SU-DHL-6 (cell line): ENCODE data around the gene FREY1.

ENCODE experiments used
- H2AFZ ChIP-seq: fragments of 200-600 bp; sonication (generic); 2 replicates; pipeline ENCODE4 v1.6.1; 2014; ENCODE audit warnings: low read depth, mild to moderate bottlenecking, moderate library complexity, mixed read lengths, antibody characterized with exemption, low read length; ENCODE audit not compliant: severe bottlenecking
- H3F3A ChIP-seq: fragments of 200-600 bp; shearing (Covaris generic); 2 replicates; pipeline ENCODE4 v1.6.0; 2016; ENCODE audit warnings: antibody characterized with exemption, mild to moderate bottlenecking; ENCODE audit not compliant: insufficient read depth
- H3K27ac ChIP-seq: fragments of 200-600 bp; sonication (generic); 2 replicates; pipeline ENCODE4 v1.5.1; 2016; ENCODE audit warnings: low read depth, mild to moderate bottlenecking, low read length, moderate library complexity, mixed read lengths
- H3K27me3 ChIP-seq: fragments of 200-600 bp; sonication (generic), shearing (Covaris generic); 2 replicates; pipeline ENCODE4 v1.6.0; 2014; ENCODE audit warnings: mild to moderate bottlenecking, low read length
- H3K36me3 ChIP-seq: fragments of 200-600 bp; sonication (generic); 2 replicates; pipeline ENCODE4 v1.6.1; 2014; ENCODE audit warnings: mild to moderate bottlenecking, low read length, mixed read lengths
- H3K4me2 ChIP-seq: fragments of 300-600, 200-600 bp; shearing (Covaris generic), sonication (generic); 2 replicates; pipeline ENCODE4 v1.6.0; 2014; ENCODE audit warnings: low read length, low read depth, mild to moderate bottlenecking; ENCODE audit not compliant: poor library complexity, severe bottlenecking
- H3K4me3 ChIP-seq: fragments of 200-600 bp; sonication (generic); 2 replicates; pipeline ENCODE4 v1.5.1; 2014; ENCODE audit warnings: antibody characterized with exemption, low read length, mild to moderate bottlenecking, mixed read lengths; ENCODE audit not compliant: insufficient read depth, poor library complexity, severe bottlenecking
- H3K79me2 ChIP-seq: fragments of 200-600 bp; sonication (generic); 2 replicates; pipeline ENCODE4 v1.6.1; 2014; ENCODE audit warnings: mild to moderate bottlenecking, low read length, moderate library complexity; ENCODE audit not compliant: insufficient read depth
- H3K9ac ChIP-seq: fragments of 200-600 bp; sonication (generic); 2 replicates; pipeline ENCODE4 v1.7.0; 2014; ENCODE audit warnings: mild to moderate bottlenecking, low read length
- H3K9me2 ChIP-seq: fragments of 200-600 bp; sonication (generic); replicated peaks from 2 replicates; pipeline ENCODE4 v1.6.1; 2014; ENCODE audit warnings: low read length; ENCODE audit not compliant: insufficient read depth
- H3K9me3 ChIP-seq: fragments of 200-600 bp; sonication (generic); 2 replicates; pipeline ENCODE4 v1.6.1; 2014; ENCODE audit warnings: low read length, mixed read lengths; ENCODE audit not compliant: insufficient read depth
- H4K20me1 ChIP-seq: fragments of 200-600 bp; sonication (generic); 2 replicates; pipeline ENCODE4 v1.6.1; 2014; ENCODE audit warnings: low read depth, mild to moderate bottlenecking, antibody characterized with exemption, low read length, moderate library complexity, mixed read lengths
- CTCF ChIP-seq: fragments of 200-600 bp; sonication (generic); IDR thresholded peaks from one replicate; pipeline ENCODE4 v1.5.1; 2017; ENCODE audit warnings: antibody characterized with exemption, mild to moderate bottlenecking, low read length, moderate library complexity; ENCODE audit not compliant: insufficient read depth, poor library complexity, severe bottlenecking
- EZH2phosphoT487 ChIP-seq: fragments of 200-600 bp; sonication (generic), shearing (Covaris generic); conservative IDR thresholded peaks from 2 replicates; pipeline ENCODE4 v1.6.1; 2018; ENCODE audit warnings: mild to moderate bottlenecking, antibody characterized with exemption, low read length, moderate library complexity, mixed read lengths

The FREY1 gene

GRCh38 chr11:45881708-45882368 is 25.2 kb downstream of the FREY1 start:
- Histone ChIP-seq H3K27me3 (no peaks in the 10 kb centered on the region), H3K9me2 (no peaks in the 10 kb centered on the region), H3K4me3 (no peak overlapping the region), H3K4me2 (no peak overlapping the region), H3K27ac (no peak overlapping the region), H3K9ac (no peak overlapping the region), H3F3A (no peaks in the 10 kb centered on the region), H4K20me1 (no peaks in the 10 kb centered on the region), H2AFZ (no peak overlapping the region), H3K36me3 (no peaks in the 10 kb centered on the region), H3K79me2 (no peaks in the 10 kb centered on the region), H3K9me3 (no peaks in the 10 kb centered on the region)
- TF ChIP-seq EZH2phosphoT487 (no peak), CTCF (no peak)

- Histone ChIP-seq H3K27ac (no peak overlapping the region), H3K9me3 (no peaks in the 10 kb centered on the region), H3K4me3 (no peak overlapping the region), H3K79me2 (no peaks in the 10 kb centered on the region), H4K20me1 (no peaks in the 10 kb centered on the region), H3K9ac (no peak overlapping the region), H3K27me3 (no peaks in the 10 kb centered on the region), H3K9me2 (no peaks in the 10 kb centered on the region), H3K4me2 (no peak overlapping the region), H3K36me3 (no peaks in the 10 kb centered on the region), H2AFZ (no peak overlapping the region), H3F3A (no peaks in the 10 kb centered on the region)
- TF ChIP-seq CTCF = no peak
- TF ChIP-seq EZH2phosphoT487 = no peak
Observed at GRCh38 chr11:45880772-45881570, 26.1 kb downstream of the FREY1 start.

- no peaks in the 10 kb centered on the region for H3K36me3 ChIP-seq
- H3K27ac ChIP-seq = no peak overlapping the region
- H3K9me2 ChIP-seq = no peaks in the 10 kb centered on the region
- H2AFZ ChIP-seq = no peak overlapping the region
- no peaks in the 10 kb centered on the region for H3F3A ChIP-seq
- no peak overlapping the region for H3K9ac ChIP-seq
- H3K4me3 ChIP-seq = no peak overlapping the region
- H3K27me3 ChIP-seq = no peaks in the 10 kb centered on the region
- H4K20me1 ChIP-seq = no peaks in the 10 kb centered on the region
- no peak for TF ChIP-seq EZH2phosphoT487
- TF ChIP-seq CTCF = no peak
- no peaks in the 10 kb centered on the region for H3K79me2 ChIP-seq
- H3K4me2 ChIP-seq = no peak overlapping the region
- no peaks in the 10 kb centered on the region for H3K9me3 ChIP-seq
Observed at GRCh38 chr11:45879803-45880686, 27.0 kb downstream of the FREY1 start.
